Transverse colon (tissue), 4 donors: Measurements from ENCODE around the gene SMAD5.

Experiments
- CTCF ChIP-seq, 5 experiments: fragments of 200-600 bp in 3 of 5; fragments of 450-650 bp in 2 of 5; sonication (generic) in 3 of 5; IDR thresholded peaks; 1 replicate in 2 of 5; 2 replicates in 3 of 5; pipeline ENCODE4 v1.5.1; 2016 to 2017; ENCODE audit warnings: antibody characterized with exemption in 5 of 5, inconsistent platforms in 3 of 5, mild to moderate bottlenecking in 2 of 5, moderate library complexity in 1 of 5
- EP300 ChIP-seq: sonication (generic); formaldehyde crosslinking; IDR thresholded peaks from one replicate; pipeline ENCODE4 v1.6.1; 2017; ENCODE audit warnings: antibody characterized with exemption, low read depth
- POLR2A ChIP-seq: fragments of 450-650 bp; IDR thresholded peaks from one replicate; pipeline ENCODE4 v1.6.1; 2016; ENCODE audit warnings: antibody characterized with exemption, mild to moderate bottlenecking, moderate library complexity
- POLR2AphosphoS5 ChIP-seq, 3 donors: sonication (generic); formaldehyde crosslinking; IDR thresholded peaks; one replicate each; pipeline ENCODE4 v1.6.1; 2016; ENCODE audit warnings: antibody characterized with exemption in 3 of 3

- TF ChIP-seq CTCF (IDR thresholded peaks at IDR 0.05) (no peak), POLR2A (no peak), EP300 (peak; percentile 79), POLR2AphosphoS5 (IDR thresholded peaks at IDR 0.05) (peak; percentile 48 to 85 (median 71))
These were observed 42.9 kb upstream of the SMAD5 start for GRCh38 chr5:136089791-136090190.
